ENCODE measurements around the gene PITRM1.
A peak's percentile ranks its signal among the peaks of the same experiment; 100 is the strongest.
"Not testable (repeated sequence)": the region's sequence is repeated elsewhere in the genome, so short reads cannot be mapped to it uniquely, and the experiment has no call there.

PITRM1 gene

GRCh38 chr10:3122486-3123205, 49.9 kb downstream of the PITRM1 start:
- DNase-seq (ENCODE audit: low spot score) = no peak

- no peak for DNase-seq (ENCODE audit: low spot score)
These were observed 50.5 kb downstream of the PITRM1 start for GRCh38 chr10:3122034-3122433.

GRCh38 chr10:3119796-3120459, 52.7 kb downstream of the PITRM1 start:
- peak; percentile 81 for DNase-seq (ENCODE audit: low spot score)

GRCh38 chr10:3118641-3119091, 53.9 kb downstream of the PITRM1 start:
- DNase-seq (ENCODE audit: low spot score) = no peak

GRCh38 chr10:3117486-3117885, 55.1 kb downstream of the PITRM1 start:
- DNase-seq (ENCODE audit: low spot score) = no peak

GRCh38 chr10:3116508-3117100, 56.0 kb downstream of the PITRM1 start:
- no peak for DNase-seq (ENCODE audit: low spot score)

- no peak for DNase-seq (ENCODE audit: low spot score)
These were observed 56.9 kb downstream of the PITRM1 start for GRCh38 chr10:3115685-3116084.

- DNase-seq (ENCODE audit: low spot score) = no peak
These were observed 59.2 kb downstream of the PITRM1 start for GRCh38 chr10:3113343-3113720.

GRCh38 chr10:3111621-3112163, 60.9 kb downstream of the PITRM1 start:
- DNase-seq (ENCODE audit: low spot score) = no peak

- no peak for DNase-seq (ENCODE audit: low spot score)
These were observed 61.6 kb downstream of the PITRM1 start for GRCh38 chr10:3110782-3111620.

GRCh38 chr10:3109633-3110032, 62.9 kb downstream of the PITRM1 start:
- DNase-seq (ENCODE audit: low spot score) = no peak

GRCh38 chr10:3109196-3109595, 63.4 kb downstream of the PITRM1 start:
- no peak for DNase-seq (ENCODE audit: low spot score)

- no peak for DNase-seq (ENCODE audit: low spot score)
These were observed 63.9 kb downstream of the PITRM1 start for GRCh38 chr10:3108575-3109105.

GRCh38 chr10:3108033-3108432, 64.5 kb downstream of the PITRM1 start:
- no peak for DNase-seq (ENCODE audit: low spot score)

GRCh38 chr10:3107426-3107961, 65.1 kb downstream of the PITRM1 start:
- no peak for DNase-seq (ENCODE audit: low spot score)

- DNase-seq (ENCODE audit: low spot score) = no peak
These were observed 65.6 kb downstream of the PITRM1 start for GRCh38 chr10:3106928-3107425.

GRCh38 chr10:3106328-3106727, 66.3 kb downstream of the PITRM1 start:
- not testable (repeated sequence) for DNase-seq (ENCODE audit: low spot score)

GRCh38 chr10:3105905-3106304, 66.7 kb downstream of the PITRM1 start:
- no peak for DNase-seq (ENCODE audit: low spot score)

GRCh38 chr10:3105166-3105565, 67.4 kb downstream of the PITRM1 start:
- no peak for DNase-seq (ENCODE audit: low spot score)

- DNase-seq (ENCODE audit: low spot score) = no peak
These were observed 68.2 kb downstream of the PITRM1 start for GRCh38 chr10:3104251-3104918.

GRCh38 chr10:3103646-3104045, 68.9 kb downstream of the PITRM1 start:
- no peak for DNase-seq (ENCODE audit: low spot score)
